ENCODE measurements around the gene COG2. TPM values are rescaled to one million over a fixed set of nuclear protein-coding genes. Genes with fewer than 3 reads are reported as not detected.

COG2 gene
- total and polyA plus RNA-seq, 2 of the 13 experiments (the other 11 are each of a cell fraction or from before 2014, with no cell fraction given): 16.8 to 36.3 TPM

GRCh38 chr1:230642263-230642959, at the start of gene COG2 (continued):
- TF ChIP-seq TBL1XR1 (IDR thresholded peaks at IDR 0.05; ENCODE audit: borderline replicate concordance, low read length, partially characterized antibody) (peak; percentile 41), ZNF713 (CRISPR knock-in tag; IDR thresholded peaks at IDR 0.05) (peak; percentile 73; the same call in 1 of the 2 replicates), ZNF724P (CRISPR knock-in tag; IDR thresholded peaks at IDR 0.05; ENCODE audit: borderline replicate concordance) (peak; percentile 74; the same call in 1 of the 2 replicates), ZFX (CRISPR knock-in tag; IDR thresholded peaks at IDR 0.05; ENCODE audit: low read depth) (peak; percentile 83), RCOR2 (CRISPR knock-in tag; IDR thresholded peaks at IDR 0.05) (no peak), POLR2AphosphoS2 (IDR thresholded peaks at IDR 0.05; ENCODE audit: low read depth, low read length) (no peak), ZNF205 (CRISPR knock-in tag; IDR thresholded peaks at IDR 0.05) (peak; percentile 52; the same call in 1 of the 2 replicates), NFYB (CRISPR knock-in tag; IDR thresholded peaks at IDR 0.05) (peak; percentile 88), BHLHE40 (IDR thresholded peaks at IDR 0.05; ENCODE audit: low read length) (peak; percentile 21; the same call in 1 of the 2 replicates), RBM22 (optimal IDR thresholded peaks at IDR 0.05; ENCODE audit: low read length) (no peak)
- TF ChIP-seq, protein P1, sequence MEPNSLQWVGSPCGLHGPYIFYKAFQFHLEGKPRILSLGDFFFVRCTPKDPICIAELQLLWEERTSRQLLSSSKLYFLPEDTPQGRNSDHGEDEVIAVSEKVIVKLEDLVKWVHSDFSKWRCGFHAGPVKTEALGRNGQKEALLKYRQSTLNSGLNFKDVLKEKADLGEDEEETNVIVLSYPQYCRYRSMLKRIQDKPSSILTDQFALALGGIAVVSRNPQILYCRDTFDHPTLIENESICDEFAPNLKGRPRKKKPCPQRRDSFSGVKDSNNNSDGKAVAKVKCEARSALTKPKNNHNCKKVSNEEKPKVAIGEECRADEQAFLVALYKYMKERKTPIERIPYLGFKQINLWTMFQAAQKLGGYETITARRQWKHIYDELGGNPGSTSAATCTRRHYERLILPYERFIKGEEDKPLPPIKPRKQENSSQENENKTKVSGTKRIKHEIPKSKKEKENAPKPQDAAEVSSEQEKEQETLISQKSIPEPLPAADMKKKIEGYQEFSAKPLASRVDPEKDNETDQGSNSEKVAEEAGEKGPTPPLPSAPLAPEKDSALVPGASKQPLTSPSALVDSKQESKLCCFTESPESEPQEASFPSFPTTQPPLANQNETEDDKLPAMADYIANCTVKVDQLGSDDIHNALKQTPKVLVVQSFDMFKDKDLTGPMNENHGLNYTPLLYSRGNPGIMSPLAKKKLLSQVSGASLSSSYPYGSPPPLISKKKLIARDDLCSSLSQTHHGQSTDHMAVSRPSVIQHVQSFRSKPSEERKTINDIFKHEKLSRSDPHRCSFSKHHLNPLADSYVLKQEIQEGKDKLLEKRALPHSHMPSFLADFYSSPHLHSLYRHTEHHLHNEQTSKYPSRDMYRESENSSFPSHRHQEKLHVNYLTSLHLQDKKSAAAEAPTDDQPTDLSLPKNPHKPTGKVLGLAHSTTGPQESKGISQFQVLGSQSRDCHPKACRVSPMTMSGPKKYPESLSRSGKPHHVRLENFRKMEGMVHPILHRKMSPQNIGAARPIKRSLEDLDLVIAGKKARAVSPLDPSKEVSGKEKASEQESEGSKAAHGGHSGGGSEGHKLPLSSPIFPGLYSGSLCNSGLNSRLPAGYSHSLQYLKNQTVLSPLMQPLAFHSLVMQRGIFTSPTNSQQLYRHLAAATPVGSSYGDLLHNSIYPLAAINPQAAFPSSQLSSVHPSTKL (CRISPR knock-in tag; IDR thresholded peaks at IDR 0.05): peak; percentile 81
- TF ChIP-seq, protein P2, sequence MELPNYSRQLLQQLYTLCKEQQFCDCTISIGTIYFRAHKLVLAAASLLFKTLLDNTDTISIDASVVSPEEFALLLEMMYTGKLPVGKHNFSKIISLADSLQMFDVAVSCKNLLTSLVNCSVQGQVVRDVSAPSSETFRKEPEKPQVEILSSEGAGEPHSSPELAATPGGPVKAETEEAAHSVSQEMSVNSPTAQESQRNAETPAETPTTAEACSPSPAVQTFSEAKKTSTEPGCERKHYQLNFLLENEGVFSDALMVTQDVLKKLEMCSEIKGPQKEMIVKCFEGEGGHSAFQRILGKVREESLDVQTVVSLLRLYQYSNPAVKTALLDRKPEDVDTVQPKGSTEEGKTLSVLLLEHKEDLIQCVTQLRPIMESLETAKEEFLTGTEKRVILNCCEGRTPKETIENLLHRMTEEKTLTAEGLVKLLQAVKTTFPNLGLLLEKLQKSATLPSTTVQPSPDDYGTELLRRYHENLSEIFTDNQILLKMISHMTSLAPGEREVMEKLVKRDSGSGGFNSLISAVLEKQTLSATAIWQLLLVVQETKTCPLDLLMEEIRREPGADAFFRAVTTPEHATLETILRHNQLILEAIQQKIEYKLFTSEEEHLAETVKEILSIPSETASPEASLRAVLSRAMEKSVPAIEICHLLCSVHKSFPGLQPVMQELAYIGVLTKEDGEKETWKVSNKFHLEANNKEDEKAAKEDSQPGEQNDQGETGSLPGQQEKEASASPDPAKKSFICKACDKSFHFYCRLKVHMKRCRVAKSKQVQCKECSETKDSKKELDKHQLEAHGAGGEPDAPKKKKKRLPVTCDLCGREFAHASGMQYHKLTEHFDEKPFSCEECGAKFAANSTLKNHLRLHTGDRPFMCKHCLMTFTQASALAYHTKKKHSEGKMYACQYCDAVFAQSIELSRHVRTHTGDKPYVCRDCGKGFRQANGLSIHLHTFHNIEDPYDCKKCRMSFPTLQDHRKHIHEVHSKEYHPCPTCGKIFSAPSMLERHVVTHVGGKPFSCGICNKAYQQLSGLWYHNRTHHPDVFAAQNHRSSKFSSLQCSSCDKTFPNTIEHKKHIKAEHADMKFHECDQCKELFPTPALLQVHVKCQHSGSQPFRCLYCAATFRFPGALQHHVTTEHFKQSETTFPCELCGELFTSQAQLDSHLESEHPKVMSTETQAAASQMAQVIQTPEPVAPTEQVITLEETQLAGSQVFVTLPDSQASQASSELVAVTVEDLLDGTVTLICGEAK (IDR thresholded peaks at IDR 0.05): no peak
- TF ChIP-seq, protein P2 (CRISPR knock-in tag; IDR thresholded peaks at IDR 0.05): peak; percentile 89
- TF ChIP-seq, protein P3, sequence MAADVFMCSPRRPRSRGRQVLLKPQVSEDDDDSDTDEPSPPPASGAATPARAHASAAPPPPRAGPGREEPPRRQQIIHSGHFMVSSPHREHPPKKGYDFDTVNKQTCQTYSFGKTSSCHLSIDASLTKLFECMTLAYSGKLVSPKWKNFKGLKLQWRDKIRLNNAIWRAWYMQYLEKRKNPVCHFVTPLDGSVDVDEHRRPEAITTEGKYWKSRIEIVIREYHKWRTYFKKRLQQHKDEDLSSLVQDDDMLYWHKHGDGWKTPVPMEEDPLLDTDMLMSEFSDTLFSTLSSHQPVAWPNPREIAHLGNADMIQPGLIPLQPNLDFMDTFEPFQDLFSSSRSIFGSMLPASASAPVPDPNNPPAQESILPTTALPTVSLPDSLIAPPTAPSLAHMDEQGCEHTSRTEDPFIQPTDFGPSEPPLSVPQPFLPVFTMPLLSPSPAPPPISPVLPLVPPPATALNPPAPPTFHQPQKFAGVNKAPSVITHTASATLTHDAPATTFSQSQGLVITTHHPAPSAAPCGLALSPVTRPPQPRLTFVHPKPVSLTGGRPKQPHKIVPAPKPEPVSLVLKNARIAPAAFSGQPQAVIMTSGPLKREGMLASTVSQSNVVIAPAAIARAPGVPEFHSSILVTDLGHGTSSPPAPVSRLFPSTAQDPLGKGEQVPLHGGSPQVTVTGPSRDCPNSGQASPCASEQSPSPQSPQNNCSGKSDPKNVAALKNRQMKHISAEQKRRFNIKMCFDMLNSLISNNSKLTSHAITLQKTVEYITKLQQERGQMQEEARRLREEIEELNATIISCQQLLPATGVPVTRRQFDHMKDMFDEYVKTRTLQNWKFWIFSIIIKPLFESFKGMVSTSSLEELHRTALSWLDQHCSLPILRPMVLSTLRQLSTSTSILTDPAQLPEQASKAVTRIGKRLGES (CRISPR knock-in tag; IDR thresholded peaks at IDR 0.05; ENCODE audit: borderline replicate concordance): no peak
